ENCODE data around the gene ZNF532.
A peak's percentile ranks its signal among the peaks of the same experiment; 100 is the strongest.
"Not testable (repeated sequence)": the region's sequence is repeated elsewhere in the genome, so short reads cannot be mapped to it uniquely, and the experiment has no call there.

The ZNF532 gene

DNA sequence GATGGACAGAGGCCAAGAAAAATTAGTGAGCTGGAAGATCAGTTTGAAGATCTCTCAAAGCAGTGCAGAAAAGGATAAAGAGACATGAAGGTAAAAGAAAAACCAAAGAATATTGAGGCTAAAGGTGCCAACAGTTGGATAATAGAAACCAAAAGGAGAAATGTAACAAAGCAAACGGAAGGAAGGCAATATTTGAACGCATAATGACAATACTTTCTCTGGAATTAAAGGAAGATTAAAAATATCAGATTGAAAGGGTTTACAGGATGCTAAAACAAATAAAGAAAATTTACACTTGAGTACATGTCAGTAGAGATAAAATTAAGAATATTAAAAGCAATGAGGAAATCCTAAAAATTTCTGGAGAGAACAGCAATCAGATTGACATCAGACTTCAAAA, 149.1 kb downstream of the ZNF532 start:
- no peak for DNase-seq

DNA sequence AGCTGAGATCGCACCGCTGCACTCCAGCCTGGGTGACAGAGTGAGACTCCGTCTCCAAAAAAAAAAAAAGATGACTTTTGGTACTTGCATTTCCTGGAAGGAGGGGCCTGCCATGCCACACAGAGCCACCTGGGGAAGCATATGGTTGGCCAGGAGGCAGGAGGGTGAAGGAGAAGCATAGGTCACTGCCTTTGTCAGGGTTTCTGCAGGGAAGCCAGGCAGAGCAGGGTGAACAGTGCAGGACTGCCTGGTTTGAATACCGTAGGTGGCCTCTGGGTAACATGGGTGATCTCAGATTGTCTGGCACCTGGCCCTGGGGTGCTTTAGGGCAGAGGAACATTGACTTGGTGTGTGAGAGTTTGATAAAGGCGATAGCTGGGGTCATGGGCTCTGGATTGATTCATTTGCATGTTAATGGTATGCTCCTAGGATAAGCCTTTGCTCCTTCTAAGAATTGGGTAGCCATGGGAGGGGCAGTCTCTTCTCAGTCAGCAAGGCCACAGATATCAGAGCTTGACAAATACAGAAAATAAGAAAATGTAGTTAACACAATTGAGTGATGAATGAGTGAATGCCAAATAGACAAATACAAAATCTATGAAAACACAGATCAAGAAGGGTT, 151.0 kb downstream of the ZNF532 start:
- no peak for DNase-seq

DNA sequence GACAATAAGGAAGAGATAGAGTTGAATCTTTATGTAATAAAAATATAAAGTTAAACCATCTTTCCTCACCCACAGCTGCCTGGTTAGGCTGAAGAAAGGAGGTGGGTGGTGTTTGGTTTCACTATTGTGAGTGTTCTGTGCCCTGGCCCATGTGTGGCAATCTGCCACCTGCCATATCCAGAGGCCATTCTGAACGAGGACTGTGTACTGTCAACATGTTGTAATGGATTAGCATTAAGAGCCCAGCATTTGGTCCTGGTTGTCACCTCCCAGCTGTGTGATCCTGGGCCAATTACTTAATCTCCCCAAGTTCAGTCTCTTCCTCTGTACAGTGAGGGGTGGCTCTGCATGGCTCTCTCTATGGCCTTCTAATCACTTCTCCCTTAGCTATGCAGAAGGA, 156.8 kb downstream of the ZNF532 start:
- no peak for DNase-seq

DNA sequence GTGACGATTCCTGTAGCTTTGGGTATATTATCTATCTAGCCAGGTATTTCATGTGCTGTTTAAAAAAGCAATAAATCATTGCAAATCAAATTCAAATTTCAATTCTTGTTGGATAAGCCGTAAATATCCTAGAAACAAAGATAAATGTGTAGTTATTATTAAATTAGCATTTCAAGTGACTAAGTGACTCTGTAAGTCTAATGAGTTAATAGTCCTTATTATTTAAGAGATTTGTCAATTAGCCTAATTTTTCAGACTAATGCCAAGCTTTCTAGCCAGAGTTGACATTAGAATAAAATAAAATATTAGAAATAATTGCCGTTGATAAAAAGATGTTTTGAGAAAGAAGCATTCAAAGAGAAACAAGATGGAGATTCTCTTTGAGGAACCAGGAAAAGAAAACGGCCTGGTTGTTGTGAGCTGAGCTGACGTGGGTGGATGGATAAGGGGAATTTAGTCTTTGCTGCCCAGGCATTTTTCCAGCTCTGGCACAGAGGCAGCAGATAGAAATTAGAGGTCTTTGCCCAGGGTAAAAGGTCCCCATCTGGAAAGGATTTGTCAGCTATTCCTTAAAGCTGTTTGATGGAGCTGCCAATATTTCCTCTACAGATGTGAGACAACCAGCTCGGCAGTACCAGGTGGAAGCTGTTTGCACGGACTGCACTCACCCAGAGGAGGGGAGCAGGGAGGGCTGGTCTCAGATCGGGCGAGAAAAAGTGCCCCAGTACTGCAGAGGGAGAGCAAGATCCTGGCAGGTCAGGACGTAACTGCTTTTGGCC, 157.7 kb downstream of the ZNF532 start:
- peak; percentile 77 for DNase-seq

DNA sequence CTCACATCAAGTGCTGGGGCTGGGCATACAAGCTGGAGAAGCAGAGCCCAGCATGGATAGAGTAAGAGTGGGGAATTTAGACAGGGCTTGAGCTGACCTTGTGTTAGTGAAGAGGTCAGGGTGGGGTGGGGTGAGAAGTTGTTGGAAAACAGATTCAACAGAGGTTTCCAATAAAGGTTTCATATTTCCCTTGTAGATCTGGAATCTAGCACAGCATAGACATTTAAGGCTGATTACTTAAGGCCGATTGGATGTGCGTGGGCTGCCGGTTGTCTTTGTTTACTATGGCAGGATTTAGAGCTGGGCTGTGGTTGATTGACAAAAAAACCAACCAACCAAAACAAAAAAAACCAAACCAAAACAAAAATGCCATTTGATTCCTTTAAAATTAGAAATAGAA, 160.2 kb downstream of the ZNF532 start:
- no peak for DNase-seq

DNA sequence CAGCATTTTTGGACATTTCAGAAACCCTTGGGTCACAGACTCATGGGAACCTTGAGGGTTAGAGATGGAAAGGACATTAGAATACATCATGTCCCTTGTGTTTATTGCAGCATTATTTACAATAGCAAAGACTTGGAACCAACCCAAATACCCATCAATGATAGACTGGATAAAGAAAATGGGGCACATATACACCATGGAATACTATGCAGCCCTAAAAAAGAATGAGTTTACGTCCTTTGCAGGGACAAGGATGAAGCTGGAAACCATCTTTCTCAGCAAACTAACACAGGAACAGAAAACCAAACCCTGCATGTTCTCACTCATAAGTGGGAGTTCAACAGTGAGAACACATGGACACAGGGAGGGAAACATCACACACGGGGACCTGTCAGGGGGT, 160.9 kb downstream of the ZNF532 start:
- DNase-seq = not testable (repeated sequence)

DNA sequence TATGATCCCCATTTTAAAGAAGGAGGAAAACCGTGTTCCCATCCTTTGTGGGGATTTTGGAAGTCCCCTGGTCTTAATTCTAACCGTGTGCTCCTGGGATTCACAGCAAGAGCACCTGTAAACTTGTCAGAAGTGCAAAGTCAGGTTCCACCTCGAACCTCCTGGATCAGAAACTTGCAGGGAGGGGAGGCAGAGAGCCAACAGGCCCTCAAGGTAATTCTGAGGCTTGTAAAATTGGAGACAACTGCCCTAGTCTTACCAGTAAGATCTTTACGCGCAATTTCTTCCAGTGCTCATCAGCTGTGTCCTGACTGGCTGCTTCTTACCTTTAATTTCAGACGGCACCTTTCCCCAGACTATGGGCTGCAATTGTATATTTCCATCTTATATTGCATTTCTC, 161.7 kb downstream of the ZNF532 start:
- no peak for DNase-seq

DNA sequence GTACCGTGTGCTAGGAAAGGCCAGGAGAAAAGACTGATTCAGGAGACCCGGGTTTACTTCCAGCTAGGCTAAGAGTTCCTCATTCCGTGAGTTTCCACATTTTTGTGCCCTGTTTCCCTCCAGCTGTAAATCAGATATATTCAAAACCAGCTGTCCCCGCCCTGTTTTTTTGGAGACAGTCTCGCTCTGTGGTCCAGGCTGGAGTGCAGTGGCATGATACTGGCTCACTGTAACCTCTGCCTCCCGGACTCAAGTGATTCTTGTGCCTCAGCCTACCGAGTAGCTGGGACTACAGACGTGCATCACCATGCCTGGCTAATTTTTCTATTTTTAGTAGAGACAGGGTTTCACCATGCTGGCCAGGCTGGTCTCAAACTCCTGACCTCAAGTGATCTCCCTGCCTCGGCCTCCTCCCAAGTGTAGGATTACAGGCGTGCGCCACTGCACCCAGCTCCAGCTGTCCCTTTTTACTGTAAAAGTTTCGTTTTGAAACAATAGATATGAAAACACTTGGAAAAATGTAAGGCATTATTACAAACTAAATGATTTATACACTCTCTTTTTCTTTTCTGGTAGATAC, 162.2 kb downstream of the ZNF532 start:
- DNase-seq = no peak

DNA sequence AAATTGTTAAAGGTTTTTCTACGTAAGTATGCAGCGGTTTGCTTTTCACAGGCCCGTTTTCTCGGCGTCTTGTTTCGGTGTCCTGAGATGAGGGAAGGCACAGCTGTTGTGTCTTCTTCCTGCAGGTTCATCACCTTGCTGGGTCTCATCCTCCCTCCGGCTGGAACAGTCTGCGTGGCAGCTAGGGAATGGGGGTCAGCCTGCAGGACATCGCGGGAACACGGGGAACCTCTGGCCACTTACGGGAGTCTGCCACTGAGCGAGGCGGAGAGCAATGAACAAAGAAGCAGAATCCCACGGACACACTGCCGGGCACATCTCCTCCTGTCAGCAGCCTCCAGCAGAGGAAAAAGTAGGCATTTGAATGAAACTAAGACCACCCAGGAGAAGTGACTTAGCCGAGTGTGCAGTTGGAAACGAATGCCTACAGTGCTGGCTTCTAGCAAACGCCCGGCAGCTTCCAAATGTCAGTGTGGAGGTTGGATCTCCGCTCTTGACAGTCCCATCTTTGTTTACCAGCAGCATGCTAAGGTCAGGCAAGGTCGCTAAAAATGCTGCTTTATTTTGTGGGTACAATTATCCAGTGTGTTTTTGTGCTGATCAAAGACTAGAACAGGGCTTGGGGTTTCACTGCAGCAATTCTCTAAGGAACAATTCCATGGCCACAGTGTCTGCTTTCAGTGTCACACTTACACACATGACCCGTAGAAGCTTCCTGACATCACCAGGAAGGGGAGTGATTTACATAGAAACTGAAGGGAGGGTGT, 165.2 kb downstream of the ZNF532 start:
- no peak for DNase-seq

DNA sequence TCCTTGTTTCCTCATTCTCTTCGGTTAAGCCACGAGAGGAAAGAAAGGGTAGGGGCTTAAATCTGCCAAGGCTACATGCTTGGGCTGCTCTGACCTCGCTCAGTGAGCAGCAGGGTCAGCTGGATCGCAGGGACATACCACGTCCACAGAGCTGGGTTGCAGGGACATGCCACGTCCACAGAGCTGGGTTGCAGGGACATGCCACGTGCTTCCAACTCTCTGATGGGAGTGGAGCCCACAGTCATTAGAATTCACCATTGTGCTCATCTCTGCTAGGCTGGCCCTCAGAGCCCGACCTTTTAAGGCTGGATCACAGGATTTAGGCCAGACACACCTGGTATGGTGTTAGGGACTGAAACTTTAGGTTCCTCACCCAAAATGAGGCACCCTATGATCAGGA, 167.6 kb downstream of the ZNF532 start:
- DNase-seq = no peak

DNA sequence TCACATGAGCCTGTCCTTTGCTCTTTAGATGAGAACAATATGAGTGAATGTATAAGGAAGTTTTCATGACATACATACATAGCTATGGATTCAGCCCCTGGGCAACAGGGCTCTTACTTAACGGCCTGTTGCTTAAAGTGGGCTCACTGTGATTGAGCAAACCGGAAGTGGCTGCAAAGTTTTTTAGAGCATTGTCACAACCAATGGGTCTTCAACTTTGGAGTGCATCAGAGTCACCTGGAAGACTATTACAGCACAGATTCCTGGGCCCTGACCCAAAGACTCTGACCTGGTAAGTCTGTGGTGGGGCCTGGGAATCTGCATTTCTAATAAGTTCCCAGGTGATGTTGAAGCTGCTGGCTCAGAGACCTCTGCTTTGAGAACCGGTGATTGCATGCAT, 168.7 kb downstream of the ZNF532 start:
- no peak for DNase-seq

DNA sequence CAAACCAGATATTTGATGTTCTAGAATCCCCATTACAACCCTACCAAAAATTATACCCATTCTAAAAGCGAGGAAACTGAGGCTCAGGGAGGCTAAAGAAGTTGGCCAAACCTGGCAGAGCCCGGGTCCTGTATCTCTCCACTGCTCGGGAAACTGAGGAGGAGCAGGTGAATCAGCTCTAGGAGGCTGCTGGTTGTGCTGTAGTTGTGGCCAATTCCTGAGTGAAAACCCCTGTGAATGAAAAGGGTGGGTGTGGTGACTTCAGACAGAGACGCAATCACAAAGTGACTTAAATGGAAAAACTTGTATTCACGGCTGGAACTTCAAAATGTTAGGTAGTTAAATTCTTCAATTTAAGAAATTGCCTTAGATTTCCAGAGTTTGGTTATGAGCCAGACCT, 169.3 kb downstream of the ZNF532 start:
- no peak for DNase-seq

DNA sequence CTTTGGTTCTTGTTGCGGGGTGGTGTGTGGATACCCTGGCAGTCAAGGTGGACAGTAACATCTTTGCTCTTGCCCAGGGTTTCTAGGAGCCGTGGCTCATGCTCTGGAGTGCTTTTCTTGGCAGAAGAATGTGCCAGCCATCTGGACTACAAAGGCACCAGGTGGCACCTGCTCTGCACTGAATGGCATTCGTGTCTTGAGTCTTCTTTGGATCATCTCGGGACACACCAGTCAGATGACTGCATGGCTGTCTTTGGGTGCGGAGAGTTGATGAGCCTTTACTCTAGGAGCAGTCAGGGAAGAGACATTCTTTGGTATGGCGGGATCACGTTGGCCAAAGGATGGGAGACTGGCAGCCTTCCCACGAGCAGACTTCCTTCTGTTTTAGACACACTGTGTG, 170.9 kb downstream of the ZNF532 start:
- peak; percentile 22 for DNase-seq
